K562 (cell line): ENCODE measurements around the gene COBLL1. TPM values are rescaled to one million over a fixed set of nuclear protein-coding genes. Genes with fewer than 3 reads are reported as not detected.

ENCODE experiments used
- ATAC-seq: fragments of 200-7000 bp; cut with Tn5 transposase; 3 replicates; pipeline ENCODE4 v1.9.1; 2020; ENCODE audit warnings: moderate library complexity
- BruUV-seq: library from RNA; stranded (reverse); fragments of 400-500 nt; replicated peaks from 2 replicates; lab custom pipeline; 2021; lab: Mats Ljungman, UMichigan
- CTCF ChIA-PET: fragments of 300-600 bp; formaldehyde crosslinking; extraction: SDS; loops from one replicate; lab custom pipeline; 2021; ENCODE audit warnings: low intra/inter-chr PET ratio; lab: Yijun Ruan, JAX
- POLR2A ChIA-PET: fragments of 300-600, 350-650 bp; sonication (Branson Sonifier 250); formaldehyde crosslinking; extraction: SDS; loops from one replicate; lab custom pipeline; 2021; ENCODE audit warnings: antibody characterized with exemption, inconsistent platforms; lab: Yijun Ruan, JAX
- DNase-seq, 4 experiments: peaks; one replicate each; pipeline versions ENCODE4 v3.0.0 to v3.0.0-alpha.2; 2011 to 2018; ENCODE audit warnings: low spot score in 3 of 4, mixed read lengths in 3 of 4; ENCODE audit errors: extremely low read depth in 1 of 4
- FAIRE-seq: peaks from 2 replicates; lab custom pipeline; 2011; peaks lifted over from hg19 to GRCh38; lab: Jason Lieb, UNC
- H2AFZ ChIP-seq: 2 replicates; pipeline ENCODE4 v1.6.0; 2011; ENCODE audit warnings: low read depth, low read length, control low read depth, inconsistent platforms
- H3K27ac ChIP-seq: fragments of 200-600 bp; 3 replicates; pipeline ENCODE4 v1.8.0; 2011; ENCODE audit warnings: low read depth, mild to moderate bottlenecking, control low read depth, inconsistent platforms, low read length, moderate library complexity, mixed read lengths; ENCODE audit errors: extremely low read depth
- H3K27me3 ChIP-seq, 2 experiments: fragments of 300-600 bp in 1 of 2; 2 replicates in 1 of 2; 3 replicates in 1 of 2; pipeline versions ENCODE4 v1.6.0 to v1.8.0; 2011; ENCODE audit warnings: inconsistent platforms in 2 of 2, low read length in 2 of 2, mild to moderate bottlenecking in 1 of 2, mixed read lengths in 1 of 2, moderate library complexity in 1 of 2; ENCODE audit not compliant: control insufficient read depth in 2 of 2, insufficient read depth in 2 of 2
- H3K36me3 ChIP-seq: fragments of 300-600 bp; 3 replicates; pipeline ENCODE4 v1.8.0; 2011; ENCODE audit warnings: mild to moderate bottlenecking, low read length, inconsistent platforms; ENCODE audit not compliant: control insufficient read depth, insufficient read depth
- H3K4me1 ChIP-seq, 2 experiments: fragments of 200-600 bp in 1 of 2; replicated peaks in 1 of 2; 2 replicates in 1 of 2; 3 replicates in 1 of 2; pipeline versions ENCODE4 v1.5.1 to v1.8.0; 2011; ENCODE audit warnings: inconsistent platforms in 2 of 2, low read length in 2 of 2, mild to moderate bottlenecking in 1 of 2, mixed read lengths in 1 of 2, moderate library complexity in 1 of 2; ENCODE audit not compliant: control insufficient read depth in 2 of 2, insufficient read depth in 2 of 2
- H3K4me2 ChIP-seq: 2 replicates; pipeline ENCODE4 v1.6.1; 2011; ENCODE audit warnings: low read length, control low read depth, inconsistent platforms, mixed read lengths; ENCODE audit not compliant: insufficient read depth
- H3K4me3 ChIP-seq: fragments of 200-600 bp; sonication (generic), shearing (Covaris generic); 2 replicates; pipeline ENCODE4 v1.5.1; 2016; ENCODE audit warnings: control low read depth, inconsistent platforms
- H3K79me2 ChIP-seq: fragments of 200-600 bp; 3 replicates; pipeline ENCODE4 v1.8.0; 2011; ENCODE audit warnings: low read length, inconsistent platforms; ENCODE audit not compliant: control insufficient read depth, insufficient read depth
- H3K9ac ChIP-seq, 2 experiments: 2 replicates each; pipeline versions ENCODE4 v1.6.0 to v1.6.1; 2011; ENCODE audit warnings: low read depth in 2 of 2, low read length in 2 of 2, control low read depth in 1 of 2, inconsistent platforms in 1 of 2, mild to moderate bottlenecking in 1 of 2, mixed read lengths in 1 of 2; ENCODE audit not compliant: insufficient read depth in 1 of 2
- H3K9me1 ChIP-seq: one replicate; pipeline ENCODE4 v1.6.0; 2011; ENCODE audit warnings: inconsistent platforms, mild to moderate bottlenecking, low read length, moderate library complexity; ENCODE audit not compliant: control insufficient read depth, insufficient read depth
- H3K9me3 ChIP-seq: replicated peaks from 2 replicates; pipeline ENCODE4 v1.5.1; 2011; ENCODE audit warnings: low read depth, low read length, inconsistent platforms; ENCODE audit not compliant: control insufficient read depth, insufficient read depth
- H4K20me1 ChIP-seq: replicated peaks from 2 replicates; pipeline ENCODE4 v1.6.1; 2011; ENCODE audit warnings: low read length, inconsistent platforms, mixed read lengths; ENCODE audit not compliant: control insufficient read depth, insufficient read depth
- BACH1 ChIP-seq: fragments of 200-800 bp; sonication (Bioruptor generic); IDR thresholded peaks from 2 replicates; pipeline ENCODE4 v1.6.1; 2016; ENCODE audit warnings: missing genetic modification characterization, missing compliant biosample characterization
- BCL6 ChIP-seq: fragments of 250-450 bp; sonication (Bioruptor Pico); IDR thresholded peaks from 2 replicates; pipeline ENCODE4 v1.4.0; 2020
- ELK1 ChIP-seq: sonication (generic); formaldehyde crosslinking; IDR thresholded peaks from 2 replicates; pipeline ENCODE4 v1.8.1; 2022; ENCODE audit warnings: missing genetic modification reagents
- EZH2 ChIP-seq: IDR thresholded peaks from 2 replicates; pipeline ENCODE4 v1.6.1; 2012; ENCODE audit warnings: low read depth, mild to moderate bottlenecking, inconsistent platforms, low read length, borderline replicate concordance
- GTF3C2 ChIP-seq: IDR thresholded peaks from 3 replicates; pipeline ENCODE4 v1.6.1; 2011; ENCODE audit warnings: borderline replicate concordance, mild to moderate bottlenecking, moderate library complexity; ENCODE audit not compliant: insufficient read length; ENCODE audit errors: extremely low read depth
- PCBP1 ChIP-seq: fragments of 200-400 bp; formaldehyde crosslinking; IDR thresholded peaks from 2 replicates; pipeline ENCODE4 v1.6.1; 2018; ENCODE audit warnings: mild to moderate bottlenecking, low read depth, low read length; ENCODE audit not compliant: poor library complexity, severe bottlenecking
- POLR2AphosphoS5 ChIP-seq: IDR thresholded peaks from 2 replicates; pipeline ENCODE4 v1.6.1; 2011; ENCODE audit warnings: mild to moderate bottlenecking, low read depth, low read length, moderate library complexity; ENCODE audit not compliant: control insufficient read depth, insufficient read depth
- TEAD4 ChIP-seq, 2 experiments: sonication (generic) in 1 of 2; formaldehyde crosslinking in 1 of 2; IDR thresholded peaks; 2 replicates each; pipeline versions ENCODE4 v1.6.1 to v1.8.0; 2012 to 2022; ENCODE audit warnings: borderline replicate concordance in 1 of 2, inconsistent platforms in 1 of 2, low read length in 1 of 2, mild to moderate bottlenecking in 1 of 2, missing genetic modification reagents in 1 of 2
- XRCC3 ChIP-seq: fragments of 450-650 bp; IDR thresholded peaks from 2 replicates; pipeline ENCODE4 v1.6.1; 2017; ENCODE audit warnings: mild to moderate bottlenecking, moderate library complexity
- ZBTB17 ChIP-seq: fragments of 450-650 bp; formaldehyde crosslinking; IDR thresholded peaks from 2 replicates; pipeline ENCODE4 v1.4.0; 2020; ENCODE audit warnings: mild to moderate bottlenecking
- ZNF277 ChIP-seq: fragments of 250-450 bp; sonication (Bioruptor Pico); IDR thresholded peaks from 2 replicates; pipeline ENCODE4 v1.8.0; 2022; ENCODE audit warnings: inconsistent platforms, mild to moderate bottlenecking, moderate library complexity, borderline replicate concordance
- ZNF384 ChIP-seq: IDR thresholded peaks from 2 replicates; pipeline ENCODE4 v1.6.1; 2012; ENCODE audit warnings: low read depth, low read length, improper control_type of control experiment
- ZNF395 ChIP-seq: fragments of 200-800 bp; sonication (Bioruptor generic); IDR thresholded peaks from 2 replicates; pipeline ENCODE4 v1.6.1; 2017; ENCODE audit warnings: missing genetic modification characterization, missing compliant biosample characterization
- WGBS: fragments of 100-300 bp; shearing (Covaris generic); methylation state at CpG from one replicate; pipeline ENCODE4 v1.1.6; 2016; ENCODE audit warnings: low coverage, mixed read lengths; ENCODE audit not compliant: insufficient coverage; ENCODE audit errors: missing lambda C conversion rate; 5-methylcytosine and 5-hydroxymethylcytosine counted together
- in situ Hi-C: fragments of 300-500 bp; cut with MboI; formaldehyde crosslinking; loops from 4 replicates; pipeline ENCODE4 v1.15.0; 2018; ENCODE audit warnings: inconsistent platforms, mixed read lengths
- intact Hi-C: fragments of 100-400 bp; cut with micrococcal nuclease; formaldehyde crosslinking; loops from 2 replicates; pipeline ENCODE4 v1.14.2; 2022
- polyA plus RNA-seq, 8 experiments: library from polyadenylated mRNA; depleted of rRNA in 4 of 8; stranded (reverse) in 5 of 8; unstranded in 3 of 8; fragments of >200 nt; fragmentation: Nextera tagmentation in 2 of 8; fragmentation: Illumina TruSeq in 1 of 8; extraction: Ambion mirVana in 2 of 8; extraction: Trizol in 1 of 8; gene quantifications; 2 replicates each; pipeline versions ENCODE4 v1.2.1 to v1.2.3, GENCODE V29; 2011 to 2014; ENCODE audit warnings: inconsistent platforms in 1 of 8, missing spikeins in 1 of 8
- total RNA-seq, 7 experiments: library from RNA; depleted of rRNA in 6 of 7; stranded (reverse); fragments of >200 nt in 6 of 7; fragmentation: Illumina TruSeq in 2 of 7; extraction: Trizol in 2 of 7; gene quantifications; 2 replicates each; pipeline versions ENCODE4 v1.2.1 to v1.2.3, GENCODE V29; 2011 to 2021; ENCODE audit warnings: low replicate concordance in 1 of 7
- TF ChIP-seq, protein P1 (sequence below): fragments of 450-650 bp; formaldehyde crosslinking; IDR thresholded peaks from 2 replicates; pipeline ENCODE4 v1.4.0; 2022; ENCODE audit warnings: missing genetic modification characterization

Gene COBLL1
- total and polyA plus RNA-seq, 9 of the 15 experiments (the other 6 are each of a cell fraction or from before 2014, with no cell fraction given): 0.07 to 1.6 (median 0.71) TPM

DNA sequence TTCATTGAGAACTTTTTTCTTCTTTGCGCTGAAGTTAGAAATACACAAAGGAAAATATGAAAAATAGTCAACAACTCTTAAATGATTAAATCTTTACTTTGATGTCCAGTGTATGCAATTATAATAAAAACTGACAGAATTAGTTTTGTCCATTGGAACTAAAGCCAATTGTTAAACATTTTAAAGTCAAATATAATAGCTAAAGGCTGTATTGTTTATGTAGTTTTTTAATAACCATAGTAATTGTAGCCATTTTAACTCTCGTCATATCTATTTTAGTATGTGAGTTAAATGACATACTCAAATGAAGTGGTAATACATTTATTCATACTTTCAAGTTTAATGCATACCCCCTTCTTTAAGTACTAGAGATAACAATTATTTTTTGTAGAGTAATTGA, 4.7 kb upstream of the COBLL1 start:
- Histone ChIP-seq H3K9ac (no peak overlapping the region), H3K4me2 (no peak overlapping the region), H3K27ac (no peak overlapping the region), H3K4me3 (no peak overlapping the region), H2AFZ (no peak overlapping the region), H3K9me3 (no peaks in the 10 kb centered on the region), H3K4me1 (peaks cover 0 to 10% of the 10 kb centered on the region in 2 experiments; a peak in 2 of 5 replicates), H3K36me3 (no peaks in the 10 kb centered on the region), H3K27me3 (no peaks in the 10 kb centered on the region), H3K79me2 (no peaks in the 10 kb centered on the region), H3K9me1 (no peaks in the 10 kb centered on the region), H4K20me1 (no peaks in the 10 kb centered on the region)
- BruUV-seq: no TSS peak
- in situ Hi-C loops: no loop called here
- FAIRE-seq (no peak), DNase-seq (no peak), ATAC-seq (no peak)
- 5% methylated on average over 2 of the region's 2 CpGs for WGBS
- CTCF ChIA-PET: no interaction called here
- POLR2A ChIA-PET: no interaction called here
- intact Hi-C loops: no loop called here
- TF ChIP-seq XRCC3 (no peak), EZH2 (no peak), ZNF384 (no peak), ZNF395 (CRISPR knock-in tag) (no peak), ELK1 (CRISPR knock-in tag) (no peak), ZBTB17 (CRISPR knock-in tag) (no peak), BCL6 (CRISPR knock-in tag) (no peak), POLR2AphosphoS5 (no peak), ZNF277 (CRISPR knock-in tag) (no peak), PCBP1 (no peak), TEAD4 (IDR thresholded peaks at IDR 0.05; ENCODE audit: low read length) (no peak), TEAD4 (CRISPR knock-in tag; IDR thresholded peaks at IDR 0.05; ENCODE audit: borderline replicate concordance) (no peak), GTF3C2 (no peak), BACH1 (tag) (no peak)
- TF ChIP-seq, protein P1, sequence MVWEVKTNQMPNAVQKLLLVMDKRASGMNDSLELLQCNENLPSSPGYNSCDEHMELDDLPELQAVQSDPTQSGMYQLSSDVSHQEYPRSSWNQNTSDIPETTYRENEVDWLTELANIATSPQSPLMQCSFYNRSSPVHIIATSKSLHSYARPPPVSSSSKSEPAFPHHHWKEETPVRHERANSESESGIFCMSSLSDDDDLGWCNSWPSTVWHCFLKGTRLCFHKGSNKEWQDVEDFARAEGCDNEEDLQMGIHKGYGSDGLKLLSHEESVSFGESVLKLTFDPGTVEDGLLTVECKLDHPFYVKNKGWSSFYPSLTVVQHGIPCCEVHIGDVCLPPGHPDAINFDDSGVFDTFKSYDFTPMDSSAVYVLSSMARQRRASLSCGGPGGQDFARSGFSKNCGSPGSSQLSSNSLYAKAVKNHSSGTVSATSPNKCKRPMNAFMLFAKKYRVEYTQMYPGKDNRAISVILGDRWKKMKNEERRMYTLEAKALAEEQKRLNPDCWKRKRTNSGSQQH (CRISPR knock-in tag): no peak
